ENCODE data around the gene FBXO42.
A peak's percentile ranks its signal among the peaks of the same experiment; 100 is the strongest.

Gene FBXO42

GRCh38 chr1:16340673-16341072, 11.6 kb downstream of the FBXO42 start:
- Histone ChIP-seq H3K36me3 (ENCODE audit: control insufficient read depth, insufficient read depth, low read length) (no peaks in the 10 kb centered on the region), H3K9ac (ENCODE audit: low read length) (no peak overlapping the region), H3K4me3 (ENCODE audit: low read length) (no peak overlapping the region), H3K27me3 (ENCODE audit: control insufficient read depth, insufficient read depth, low read length) (no peaks in the 10 kb centered on the region), H3K4me1 (ENCODE audit: control insufficient read depth, insufficient read depth, low read length) (no peaks in the 10 kb centered on the region), H3K27ac (ENCODE audit: low read depth, low read length) (no peak overlapping the region)

DNA sequence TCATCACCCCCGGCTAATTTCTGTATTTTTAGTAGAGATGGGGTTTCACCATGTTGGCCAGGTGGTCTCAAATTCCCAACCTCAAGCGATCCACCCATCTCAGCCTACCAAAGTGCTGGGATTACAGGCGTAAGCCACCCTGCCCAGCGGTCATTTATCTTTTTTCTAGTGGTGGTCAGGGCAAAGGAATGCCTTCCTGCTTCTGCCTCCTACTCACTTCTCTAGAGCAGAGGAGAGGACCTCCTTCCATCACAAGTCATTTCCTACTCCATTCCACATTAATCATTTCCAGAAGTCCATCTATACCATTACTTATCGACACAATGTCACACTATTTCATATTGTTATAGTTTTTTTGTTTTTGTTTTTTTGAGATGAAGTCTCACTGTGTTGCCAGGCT, 13.3 kb downstream of the FBXO42 start:
- Histone ChIP-seq H3K4me3 (ENCODE audit: low read length) (no peak overlapping the region), H3K9ac (ENCODE audit: low read length) (no peak overlapping the region), H3K27ac (ENCODE audit: low read depth, low read length) (no peak overlapping the region), H3K4me1 (ENCODE audit: control insufficient read depth, insufficient read depth, low read length) (no peaks in the 10 kb centered on the region), H3K27me3 (ENCODE audit: control insufficient read depth, insufficient read depth, low read length) (no peaks in the 10 kb centered on the region), H3K36me3 (ENCODE audit: control insufficient read depth, insufficient read depth, low read length) (no peaks in the 10 kb centered on the region)

- Histone ChIP-seq H3K4me1 (ENCODE audit: control insufficient read depth, insufficient read depth, low read length) (no peaks in the 10 kb centered on the region), H3K9ac (ENCODE audit: low read length) (no peak overlapping the region)
These were observed 17.5 kb downstream of the FBXO42 start for GRCh38 chr1:16334655-16335340.

DNA sequence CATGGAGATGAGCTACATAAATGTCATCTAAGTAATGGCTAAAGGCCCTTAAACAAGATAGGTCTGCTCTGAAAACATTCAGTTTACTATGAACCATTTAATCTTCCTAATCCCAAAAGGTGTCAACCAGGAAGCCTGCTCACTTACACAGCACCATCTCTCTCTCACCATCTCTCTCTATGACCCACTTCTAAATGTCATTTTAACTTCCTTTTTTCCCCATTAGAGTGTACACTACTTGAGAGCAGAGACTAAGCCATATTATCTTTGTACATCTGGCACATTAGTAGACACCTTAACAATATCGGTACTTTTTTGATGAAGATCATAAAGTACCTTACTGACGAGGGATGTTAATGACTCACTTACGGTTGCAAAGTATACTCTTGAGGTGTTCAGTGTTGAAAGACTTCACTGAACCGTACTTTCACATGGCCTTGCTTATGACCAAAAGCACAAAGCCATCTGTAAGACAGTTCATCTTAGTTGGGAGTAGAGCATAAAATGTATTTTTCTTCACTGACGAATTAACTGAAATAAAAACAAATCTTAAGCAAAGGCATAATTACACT, 25.4 kb downstream of the FBXO42 start:
- Histone ChIP-seq H3K36me3 (ENCODE audit: control insufficient read depth, insufficient read depth, low read length) (no peaks in the 10 kb centered on the region), H3K27me3 (ENCODE audit: control insufficient read depth, insufficient read depth, low read length) (no peaks in the 10 kb centered on the region), H3K27ac (ENCODE audit: low read depth, low read length) (no peak overlapping the region), H3K4me1 (ENCODE audit: control insufficient read depth, insufficient read depth, low read length) (no peaks in the 10 kb centered on the region), H3K9ac (ENCODE audit: low read length) (no peak overlapping the region), H3K4me3 (ENCODE audit: low read length) (no peak overlapping the region)

More at GRCh38 chr1:16334655-16335340, 17.5 kb downstream of the FBXO42 start:
- H3K27me3 ChIP-seq (ENCODE audit: control insufficient read depth, insufficient read depth, low read length), result no peaks in the 10 kb centered on the region
- H3K27ac ChIP-seq (ENCODE audit: low read depth, low read length), result no peak overlapping the region
- H3K4me3 ChIP-seq (ENCODE audit: low read length), result no peak overlapping the region
- no peaks in the 10 kb centered on the region for H3K36me3 ChIP-seq (ENCODE audit: control insufficient read depth, insufficient read depth, low read length)

GRCh38 chr1:16324456-16324890, 27.8 kb downstream of the FBXO42 start:
- no peak overlapping the region for H3K27ac ChIP-seq (ENCODE audit: low read depth, low read length)
- H3K27me3 ChIP-seq (ENCODE audit: control insufficient read depth, insufficient read depth, low read length), result no peaks in the 10 kb centered on the region
- no peaks in the 10 kb centered on the region for H3K36me3 ChIP-seq (ENCODE audit: control insufficient read depth, insufficient read depth, low read length)
- H3K4me3 ChIP-seq (ENCODE audit: low read length), result no peak overlapping the region
- no peaks in the 10 kb centered on the region for H3K4me1 ChIP-seq (ENCODE audit: control insufficient read depth, insufficient read depth, low read length)
- H3K9ac ChIP-seq (ENCODE audit: low read length), result no peak overlapping the region

DNA sequence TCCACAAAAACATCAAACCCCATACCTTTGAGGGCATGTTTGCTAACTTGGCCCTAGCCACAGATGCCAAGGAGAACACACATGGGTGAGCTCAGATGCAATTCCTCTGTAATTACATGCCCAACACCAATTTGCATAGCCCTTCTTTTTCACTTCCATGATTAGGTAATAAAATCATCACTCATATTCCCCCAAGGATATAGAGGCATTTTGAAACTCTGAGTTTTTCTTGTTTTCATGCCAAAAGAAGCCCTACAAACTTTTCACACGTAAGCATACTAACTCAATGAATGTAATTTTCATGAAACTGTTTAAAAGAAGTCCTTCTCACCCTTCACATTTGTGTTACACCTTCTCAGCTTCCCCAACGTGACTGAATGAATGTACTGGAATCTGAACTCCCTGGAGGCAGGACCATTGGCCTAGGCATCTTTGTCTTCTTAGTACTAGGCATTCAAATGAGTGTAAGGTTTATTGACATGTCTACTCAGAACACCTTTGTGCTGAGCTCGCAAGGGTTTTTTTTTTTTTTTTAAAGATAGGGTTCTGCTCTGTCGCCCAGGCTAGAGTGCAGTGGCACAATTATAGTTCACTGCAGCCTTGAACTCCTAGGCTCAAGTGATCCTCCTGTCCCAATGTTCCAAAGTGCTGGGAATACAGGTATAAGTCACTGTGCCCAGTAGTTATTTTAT, 31.0 kb downstream of the FBXO42 start:
- H3K27me3 ChIP-seq (ENCODE audit: control insufficient read depth, insufficient read depth, low read length), result no peaks in the 10 kb centered on the region
- H3K27ac ChIP-seq (ENCODE audit: low read depth, low read length), result no peak overlapping the region
- H3K4me1 ChIP-seq (ENCODE audit: control insufficient read depth, insufficient read depth, low read length), result peaks cover 2% of the 10 kb centered on the region
- no peak overlapping the region for H3K9ac ChIP-seq (ENCODE audit: low read length)
- H3K4me3 ChIP-seq (ENCODE audit: low read length), result no peak overlapping the region
- no peaks in the 10 kb centered on the region for H3K36me3 ChIP-seq (ENCODE audit: control insufficient read depth, insufficient read depth, low read length)

DNA sequence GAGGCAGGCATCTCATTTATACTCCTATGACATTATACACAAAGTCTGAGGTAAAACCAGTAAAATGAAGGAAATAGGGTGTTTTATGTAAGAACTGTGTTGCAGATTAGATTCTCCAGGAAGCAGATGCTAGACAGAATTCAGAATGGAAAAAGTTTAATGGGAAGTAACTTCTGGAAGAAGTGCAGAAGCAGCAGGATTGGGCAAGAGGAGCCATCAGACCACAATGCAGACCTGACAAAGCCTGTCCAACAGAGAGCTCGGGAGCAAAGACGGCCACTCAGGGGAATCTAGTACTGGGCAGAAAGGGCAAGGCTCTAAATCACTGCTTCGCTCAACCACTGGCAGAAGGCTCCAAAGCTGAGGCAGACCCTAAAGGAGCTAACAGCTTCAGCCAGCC, 33.7 kb downstream of the FBXO42 start:
- H3K4me1 ChIP-seq (ENCODE audit: control insufficient read depth, insufficient read depth, low read length), result peaks cover 2% of the 10 kb centered on the region

DNA sequence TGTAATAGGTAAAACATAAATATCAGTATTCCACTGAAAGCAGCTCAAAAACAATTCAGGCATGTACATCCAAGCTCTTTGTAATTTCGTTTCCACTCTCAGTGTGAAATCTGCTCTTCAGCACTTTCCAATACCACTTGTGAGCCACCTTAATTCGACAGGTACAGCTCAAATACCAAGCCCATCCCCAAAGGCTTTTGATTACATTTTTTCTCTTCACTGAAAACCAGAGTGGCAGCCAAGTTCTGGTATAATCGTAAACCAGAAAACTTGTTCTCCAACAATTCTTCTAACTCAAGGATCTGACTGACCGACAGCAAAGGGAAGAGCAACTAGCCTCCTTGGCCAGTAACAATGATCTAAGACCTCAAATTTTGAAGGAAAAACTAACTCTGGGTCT, 36.8 kb downstream of the FBXO42 start:
- H3K9ac ChIP-seq (ENCODE audit: low read length), result no peak overlapping the region
- peaks cover 2% of the 10 kb centered on the region for H3K4me1 ChIP-seq (ENCODE audit: control insufficient read depth, insufficient read depth, low read length)
- H3K4me3 ChIP-seq (ENCODE audit: low read length), result no peak overlapping the region
- H3K27me3 ChIP-seq (ENCODE audit: control insufficient read depth, insufficient read depth, low read length), result no peaks in the 10 kb centered on the region
- peaks cover 3% of the 10 kb centered on the region for H3K36me3 ChIP-seq (ENCODE audit: control insufficient read depth, insufficient read depth, low read length)
- H3K27ac ChIP-seq (ENCODE audit: low read depth, low read length), result no peak overlapping the region

More for the DNA sequence above, 33.7 kb downstream of the FBXO42 start:
- Histone ChIP-seq H3K27me3 (ENCODE audit: control insufficient read depth, insufficient read depth, low read length) (no peaks in the 10 kb centered on the region), H3K4me3 (ENCODE audit: low read length) (no peak overlapping the region), H3K27ac (ENCODE audit: low read depth, low read length) (no peak overlapping the region), H3K36me3 (ENCODE audit: control insufficient read depth, insufficient read depth, low read length) (peaks cover 3% of the 10 kb centered on the region), H3K9ac (ENCODE audit: low read length) (peak overlapping the region; percentile 40)

DNA sequence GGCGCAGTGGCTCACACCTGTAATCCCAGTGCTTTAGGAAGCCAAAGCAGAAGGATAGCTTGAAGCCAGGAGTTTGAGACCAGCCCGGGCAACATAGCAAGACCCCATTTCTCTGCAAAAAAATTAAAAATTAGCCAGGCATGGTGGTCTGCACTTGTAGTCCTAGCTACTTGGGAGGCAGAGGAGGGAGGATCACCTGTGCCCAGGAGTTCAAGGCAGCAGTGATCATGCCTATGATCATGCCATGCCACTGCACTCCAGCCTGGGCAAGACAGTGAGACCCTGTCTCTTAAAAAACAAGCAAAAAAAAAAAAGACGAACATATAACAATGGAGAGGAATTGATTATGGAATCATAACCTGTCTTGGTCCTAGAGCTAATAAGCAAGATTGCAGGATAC, 45.1 kb downstream of the FBXO42 start:
- H3K4me1 ChIP-seq (ENCODE audit: control insufficient read depth, insufficient read depth, low read length), result no peaks in the 10 kb centered on the region
- H3K9ac ChIP-seq (ENCODE audit: low read length), result no peak overlapping the region
- peaks cover 16% of the 10 kb centered on the region for H3K36me3 ChIP-seq (ENCODE audit: control insufficient read depth, insufficient read depth, low read length)
- no peaks in the 10 kb centered on the region for H3K27me3 ChIP-seq (ENCODE audit: control insufficient read depth, insufficient read depth, low read length)
- H3K4me3 ChIP-seq (ENCODE audit: low read length), result no peak overlapping the region
- H3K27ac ChIP-seq (ENCODE audit: low read depth, low read length), result no peak overlapping the region

DNA sequence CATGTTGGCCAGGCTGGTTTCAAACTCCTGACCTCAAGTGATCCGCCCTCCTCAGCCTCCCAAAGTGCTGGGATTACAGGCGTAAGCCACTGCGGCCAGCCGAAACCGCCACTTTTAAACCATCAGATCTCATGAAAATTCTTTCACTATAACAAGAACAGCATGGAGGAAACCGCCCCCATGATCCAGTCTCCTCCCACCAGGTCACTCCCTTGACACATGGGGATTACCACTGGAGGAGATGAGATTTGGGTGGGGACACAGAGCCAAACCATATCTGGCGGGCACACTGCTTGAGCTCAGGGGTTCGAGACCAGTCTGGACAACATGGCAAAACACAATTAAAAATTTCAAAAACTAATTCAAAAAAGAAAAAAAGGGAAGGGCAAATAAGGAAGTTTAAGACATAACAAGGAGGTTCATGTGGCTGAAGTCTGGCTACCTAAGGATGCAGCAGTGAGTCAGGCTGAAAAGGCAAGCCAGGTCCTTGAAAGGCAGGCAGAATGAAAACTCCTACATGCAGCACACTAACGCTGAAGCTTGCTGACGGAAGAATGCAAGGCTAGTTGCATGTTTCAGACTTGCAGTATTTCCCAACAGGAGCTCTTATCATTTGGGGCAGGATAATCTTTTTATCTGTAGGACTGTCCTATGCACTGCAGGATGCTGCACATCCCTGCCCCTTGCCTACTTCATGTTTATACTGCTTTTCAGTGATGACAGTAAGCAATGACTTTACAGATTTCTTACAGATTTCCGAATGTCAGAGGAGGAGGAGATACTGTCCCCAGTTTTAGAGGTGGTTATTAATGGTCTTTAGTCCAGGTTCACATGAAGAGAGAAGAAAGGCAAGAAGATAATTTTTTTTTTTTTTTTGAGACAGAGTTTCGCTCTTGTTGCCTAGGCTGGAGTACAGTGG, 49.3 kb downstream of the FBXO42 start:
- H3K4me3 ChIP-seq (ENCODE audit: low read length), result no peak overlapping the region
- no peak overlapping the region for H3K9ac ChIP-seq (ENCODE audit: low read length)
- H3K36me3 ChIP-seq (ENCODE audit: control insufficient read depth, insufficient read depth, low read length), result peaks cover 16% of the 10 kb centered on the region
- no peak overlapping the region for H3K27ac ChIP-seq (ENCODE audit: low read depth, low read length)
- no peaks in the 10 kb centered on the region for H3K4me1 ChIP-seq (ENCODE audit: control insufficient read depth, insufficient read depth, low read length)
- H3K27me3 ChIP-seq (ENCODE audit: control insufficient read depth, insufficient read depth, low read length), result no peaks in the 10 kb centered on the region

DNA sequence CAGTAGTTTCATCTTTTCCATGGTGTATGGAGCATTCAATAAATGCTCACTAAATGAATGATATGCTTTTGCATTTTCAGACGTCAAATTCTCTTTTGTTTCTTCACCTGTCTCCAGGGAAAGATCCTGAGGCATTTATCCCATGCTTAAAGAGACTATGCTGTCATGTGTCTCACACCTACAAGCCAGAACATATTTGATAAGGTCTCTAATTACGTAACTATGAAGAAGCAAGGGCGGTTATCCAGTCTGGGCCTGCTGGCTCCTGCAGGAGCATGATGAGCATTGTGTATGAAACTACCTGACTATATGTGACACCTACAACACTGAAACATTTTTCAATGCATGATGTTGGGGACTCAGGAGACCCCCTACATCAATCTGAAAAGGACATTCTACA, 51.8 kb downstream of the FBXO42 start:
- H3K36me3 ChIP-seq (ENCODE audit: control insufficient read depth, insufficient read depth, low read length), result peaks cover 13% of the 10 kb centered on the region

DNA sequence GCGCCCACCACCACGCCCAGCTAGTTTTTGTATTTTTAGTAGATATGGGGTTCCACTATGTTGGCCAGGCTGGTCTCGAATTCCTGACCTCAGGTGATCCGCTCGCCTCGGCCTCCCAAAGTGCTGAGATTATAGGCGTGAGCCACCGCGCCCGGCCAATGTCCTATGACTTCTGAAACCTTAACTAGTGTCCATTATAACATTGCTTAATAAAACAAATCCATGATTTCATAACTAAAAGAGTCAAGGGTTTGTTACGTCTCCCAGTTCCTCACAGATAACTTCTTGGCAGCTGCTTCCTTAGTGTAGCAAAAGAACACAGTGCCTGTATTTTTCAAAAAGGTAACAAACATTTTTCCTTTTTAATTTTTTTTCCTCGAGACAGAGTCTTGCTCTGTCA, 53.6 kb downstream of the FBXO42 start:
- H3K27me3 ChIP-seq (ENCODE audit: control insufficient read depth, insufficient read depth, low read length), result no peaks in the 10 kb centered on the region
- no peak overlapping the region for H3K9ac ChIP-seq (ENCODE audit: low read length)
- no peaks in the 10 kb centered on the region for H3K4me1 ChIP-seq (ENCODE audit: control insufficient read depth, insufficient read depth, low read length)
- H3K27ac ChIP-seq (ENCODE audit: low read depth, low read length), result no peak overlapping the region
- peaks cover 5% of the 10 kb centered on the region for H3K36me3 ChIP-seq (ENCODE audit: control insufficient read depth, insufficient read depth, low read length)
- H3K4me3 ChIP-seq (ENCODE audit: low read length), result no peak overlapping the region

More for the DNA sequence above, 51.8 kb downstream of the FBXO42 start:
- Histone ChIP-seq H3K27ac (ENCODE audit: low read depth, low read length) (no peak overlapping the region), H3K27me3 (ENCODE audit: control insufficient read depth, insufficient read depth, low read length) (no peaks in the 10 kb centered on the region), H3K4me3 (ENCODE audit: low read length) (no peak overlapping the region), H3K9ac (ENCODE audit: low read length) (no peak overlapping the region), H3K4me1 (ENCODE audit: control insufficient read depth, insufficient read depth, low read length) (no peaks in the 10 kb centered on the region)

Measured in rectal smooth muscle tissue (tissue), 1 donor.